ENCODE measurements around the gene ARID4B. TPM values are rescaled to one million over a fixed set of nuclear protein-coding genes. Genes with fewer than 3 reads are reported as not detected.
A peak's percentile ranks its signal among the peaks of the same experiment; 100 is the strongest.
"Not testable (repeated sequence)": the region's sequence is repeated elsewhere in the genome, so short reads cannot be mapped to it uniquely, and the experiment has no call there.

ARID4B gene
- total and polyA plus RNA-seq, 2 of the 13 experiments (the other 11 are each of a cell fraction or from before 2014, with no cell fraction given) = 9.7 to 24.6 TPM

DNA sequence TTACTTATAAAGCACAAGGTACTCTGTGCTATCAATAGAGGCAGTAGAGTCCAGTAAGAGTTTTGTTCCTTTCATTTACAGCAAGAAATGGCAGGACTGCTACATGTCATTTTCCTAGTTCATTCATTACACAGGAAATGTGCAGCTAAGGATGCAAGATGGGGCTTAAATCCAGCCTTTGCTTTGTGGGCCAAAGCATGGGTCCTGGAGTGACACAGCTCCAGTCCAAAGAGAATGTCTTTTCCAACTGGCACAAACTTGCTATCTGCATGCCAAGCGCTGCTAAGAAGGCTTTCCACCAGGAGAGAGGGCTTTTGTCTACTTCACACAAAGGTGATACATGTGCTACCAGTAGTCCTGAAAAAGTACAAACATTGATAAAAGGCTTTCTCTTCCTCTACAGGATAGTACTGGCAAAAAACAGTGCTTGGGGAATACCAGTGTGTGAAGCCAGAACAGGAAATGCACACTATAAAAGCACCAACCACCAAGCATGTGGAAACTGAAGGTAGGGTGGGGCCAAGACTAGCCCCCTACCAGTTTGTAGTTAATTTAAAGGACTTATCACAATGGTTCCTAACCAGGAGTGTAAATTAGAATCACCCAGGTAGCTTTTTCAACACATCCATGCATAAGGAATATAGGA is 68.7 kb downstream of the ARID4B start (continued):
- TF ChIP-seq RNF2 (conservative IDR thresholded peaks at IDR 0.05; ENCODE audit: low read depth) = no peak

DNA sequence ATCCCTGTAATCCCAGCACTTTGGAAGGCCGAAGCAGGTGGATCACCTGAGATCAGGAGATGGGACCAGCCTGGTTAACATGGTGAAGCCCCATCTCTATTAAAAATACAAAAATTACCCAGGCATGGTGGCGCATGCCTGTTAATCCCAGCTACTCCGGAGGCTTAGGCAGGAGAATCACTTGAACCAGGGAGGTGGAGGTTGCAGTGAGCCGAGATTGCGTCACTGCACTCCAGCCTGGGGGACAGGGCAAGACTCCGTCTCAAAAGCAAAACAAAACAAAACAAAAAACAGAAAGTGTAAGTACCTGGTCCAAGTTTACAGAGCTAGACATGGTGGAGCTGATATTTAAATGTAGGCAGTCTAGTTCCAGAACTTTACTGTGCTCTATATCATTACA is 69.9 kb downstream of the ARID4B start:
- BruUV-seq (replicated peaks); H3K4me2 ChIP-seq (ENCODE audit: low read depth, low read length); intact Hi-C loops (cut with micrococcal nuclease; ENCODE audit: unreplicated experiment); H3K9ac ChIP-seq (ENCODE audit: insufficient read depth, low read depth, low read length); H3K27me3 ChIP-seq (ENCODE audit: control insufficient read depth in 1 of 2, insufficient read depth in 2 of 2, low read length in 2 of 2); DNase-seq (ENCODE audit: low spot score); H3K4me3 ChIP-seq (replicated peaks in 1 of 3; ENCODE audit: insufficient read depth in 1 of 3, low read depth in 2 of 3, low read length in 3 of 3); POLR2A ChIA-PET; H3K4me1 ChIP-seq (ENCODE audit: insufficient read depth, low read length); H4K20me1 ChIP-seq (ENCODE audit: insufficient read depth, low read length); H3K27ac ChIP-seq (ENCODE audit: extremely low read length, insufficient read depth, low read length); ATAC-seq; H2AFZ ChIP-seq (ENCODE audit: low read length); H3K9me3 ChIP-seq (ENCODE audit: low read length); FAIRE-seq; CTCF ChIA-PET (ENCODE audit: low intra/inter-chr PET ratio, low total read pairs): not testable (repeated sequence)
- in situ Hi-C loops (cut with HindIII; ENCODE audit: extremely low pct_ligation_motif_present, low pct_unique_long_range_greater_than_20kb) = loop anchor here (10.0 kb wide), 1 partner anchor 67 kb away; the partner anchor contains the start of genes ARID4B and GGPS1
- 94% methylated on average over 6 of the region's 6 CpGs for WGBS (ENCODE audit: low lambda C conversion rate)
- TF ChIP-seq, protein P1, sequence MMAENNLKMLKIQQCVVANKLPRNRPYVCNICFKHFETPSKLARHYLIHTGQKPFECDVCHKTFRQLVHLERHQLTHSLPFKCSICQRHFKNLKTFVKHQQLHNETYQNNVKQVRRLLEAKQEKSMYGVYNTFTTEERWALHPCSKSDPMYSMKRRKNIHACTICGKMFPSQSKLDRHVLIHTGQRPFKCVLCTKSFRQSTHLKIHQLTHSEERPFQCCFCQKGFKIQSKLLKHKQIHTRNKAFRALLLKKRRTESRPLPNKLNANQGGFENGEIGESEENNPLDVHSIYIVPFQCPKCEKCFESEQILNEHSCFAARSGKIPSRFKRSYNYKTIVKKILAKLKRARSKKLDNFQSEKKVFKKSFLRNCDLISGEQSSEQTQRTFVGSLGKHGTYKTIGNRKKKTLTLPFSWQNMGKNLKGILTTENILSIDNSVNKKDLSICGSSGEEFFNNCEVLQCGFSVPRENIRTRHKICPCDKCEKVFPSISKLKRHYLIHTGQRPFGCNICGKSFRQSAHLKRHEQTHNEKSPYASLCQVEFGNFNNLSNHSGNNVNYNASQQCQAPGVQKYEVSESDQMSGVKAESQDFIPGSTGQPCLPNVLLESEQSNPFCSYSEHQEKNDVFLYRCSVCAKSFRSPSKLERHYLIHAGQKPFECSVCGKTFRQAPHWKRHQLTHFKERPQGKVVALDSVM (CRISPR knock-in tag; IDR thresholded peaks at IDR 0.05) = peak; percentile 75
- TF ChIP-seq CEBPG (CRISPR knock-in tag; IDR thresholded peaks at IDR 0.05) = peak; percentile 51
- TF ChIP-seq CEBPB (IDR thresholded peaks at IDR 0.05; ENCODE audit: borderline replicate concordance, low read depth, low read length) = peak; percentile 46; the same call in 1 of the 2 replicates
- H3K36me3 ChIP-seq (replicated peaks in 1 of 2; ENCODE audit: control insufficient read depth in 1 of 2, insufficient read depth in 2 of 2, low read length in 2 of 2) = peaks cover 6 to 20% of the 10 kb centered on the region in 2 experiments; a peak in 4 of 5 replicates
- peaks cover 53% of the 10 kb centered on the region for H3K79me2 ChIP-seq (ENCODE audit: insufficient read depth, low read length)

All from HepG2 (cell line).